HEK293 (cell line): ENCODE measurements around the gene FAF2.

ENCODE experiments used
- SP2 ChIP-seq: fragments of 450-650 bp; formaldehyde crosslinking; IDR thresholded peaks from 2 replicates; pipeline ENCODE4 v1.5.1; 2016; ENCODE audit warnings: missing biosample characterization, missing genetic modification characterization
- YY1 ChIP-seq: fragments of 450-650 bp; formaldehyde crosslinking; IDR thresholded peaks from 2 replicates; pipeline ENCODE4 v1.5.1; 2018; ENCODE audit warnings: missing biosample characterization, missing genetic modification characterization
- ZFP3 ChIP-seq: fragments of 450-650 bp; formaldehyde crosslinking; IDR thresholded peaks from 2 replicates; pipeline ENCODE4 v1.5.1; 2016; ENCODE audit warnings: low read depth, missing biosample characterization, missing genetic modification characterization
- ZNF561 ChIP-seq: fragments of 450-650 bp; IDR thresholded peaks from 2 replicates; pipeline ENCODE4 v1.5.1; 2018; ENCODE audit warnings: missing biosample characterization, missing genetic modification characterization, borderline replicate concordance

GRCh38 chr5:176525677-176526076 is 77.5 kb downstream of the FAF2 start:
- TF ChIP-seq ZFP3 (tag by site-specific recombination) (no peak), SP2 (tag by site-specific recombination) (no peak), ZNF561 (no peak), YY1 (no peak)
